Left ventricle myocardium inferior (tissue), 1 donor: Measurements from ENCODE around the gene NTSR1. TPM values are rescaled to one million over a fixed set of nuclear protein-coding genes. Genes with fewer than 3 reads are reported as not detected.

ENCODE experiments used
- DNase-seq: peaks from one replicate; pipeline ENCODE4 v3.0.0-alpha.2; 2020
- H3K27ac ChIP-seq: fragments of 200-600 bp; replicated peaks from 2 replicates; pipeline ENCODE4 v1.8.0; 2021
- H3K27me3 ChIP-seq: fragments of 200-600 bp; 2 replicates; pipeline ENCODE4 v1.8.0; 2021; ENCODE audit warnings: low read depth
- H3K36me3 ChIP-seq: fragments of 200-600 bp; 2 replicates; pipeline ENCODE4 v1.8.0; 2021
- H3K4me1 ChIP-seq: fragments of 200-600 bp; 2 replicates; pipeline ENCODE4 v1.8.0; 2021
- H3K4me3 ChIP-seq: fragments of 200-600 bp; 2 replicates; pipeline ENCODE4 v1.8.0; 2021; ENCODE audit warnings: mild to moderate bottlenecking, moderate library complexity
- H3K9me3 ChIP-seq: fragments of 200-600 bp; replicated peaks from 2 replicates; pipeline ENCODE4 v1.8.0; 2021
- intact Hi-C: fragments of 100-400 bp; cut with micrococcal nuclease; formaldehyde crosslinking; loops from one replicate; pipeline ENCODE4 v1.11.0; 2022
- total RNA-seq: library from RNA; stranded (reverse); fragmentation: NEBNext Ultra II Directional; extraction: Animal tissue kit (Norgen Biotek cat#: 25700); gene quantifications from one replicate; pipeline ENCODE4 v1.2.1, GENCODE V29; 2021
- TF ChIP-seq, protein P1 (sequence below): fragments of 200-600 bp; IDR thresholded peaks from 2 replicates; pipeline ENCODE4 v1.8.0; 2021; ENCODE audit warnings: antibody characterized with exemption, mild to moderate bottlenecking, borderline replicate concordance
- donor health status: DM: no; HTN: yes; CAD: no; lungs with severe emphysema.

Gene NTSR1
- total RNA-seq, 1 donor from 2014 or later, result not detected

DNA sequence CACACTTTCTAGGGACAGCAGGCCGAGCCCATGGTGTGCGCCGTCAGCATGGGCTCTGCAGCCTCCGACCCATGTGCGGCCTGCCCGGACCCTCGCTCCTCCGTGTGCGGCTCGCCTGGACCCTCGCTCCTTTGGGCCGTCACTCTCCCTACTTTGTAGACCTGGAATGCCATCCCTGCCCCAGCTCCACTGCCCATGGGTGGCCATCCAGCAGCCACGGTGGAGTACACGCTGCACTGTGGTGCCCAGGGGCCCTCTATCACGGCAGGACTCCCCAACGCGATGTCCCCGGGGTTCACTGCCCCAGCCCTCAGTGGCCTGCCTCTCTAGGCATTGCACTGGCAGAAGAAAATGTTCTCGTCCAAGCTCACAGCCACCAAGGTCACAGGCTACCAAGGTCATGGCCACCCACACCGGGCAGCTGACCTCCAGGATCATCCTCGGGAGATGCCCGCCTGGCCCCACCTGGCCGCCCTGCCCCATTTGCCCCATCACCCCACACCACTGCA is 63.5 kb downstream of the NTSR1 start:
- Histone ChIP-seq H3K27me3 (peaks cover 59% of the 10 kb centered on the region), H3K4me3 (no peak overlapping the region), H3K36me3 (no peaks in the 10 kb centered on the region), H3K4me1 (peaks cover 14% of the 10 kb centered on the region), H3K9me3 (no peaks in the 10 kb centered on the region), H3K27ac (no peak overlapping the region)
- intact Hi-C loops, result no loop called here
- DNase-seq, result no peak
- TF ChIP-seq, protein P1, sequence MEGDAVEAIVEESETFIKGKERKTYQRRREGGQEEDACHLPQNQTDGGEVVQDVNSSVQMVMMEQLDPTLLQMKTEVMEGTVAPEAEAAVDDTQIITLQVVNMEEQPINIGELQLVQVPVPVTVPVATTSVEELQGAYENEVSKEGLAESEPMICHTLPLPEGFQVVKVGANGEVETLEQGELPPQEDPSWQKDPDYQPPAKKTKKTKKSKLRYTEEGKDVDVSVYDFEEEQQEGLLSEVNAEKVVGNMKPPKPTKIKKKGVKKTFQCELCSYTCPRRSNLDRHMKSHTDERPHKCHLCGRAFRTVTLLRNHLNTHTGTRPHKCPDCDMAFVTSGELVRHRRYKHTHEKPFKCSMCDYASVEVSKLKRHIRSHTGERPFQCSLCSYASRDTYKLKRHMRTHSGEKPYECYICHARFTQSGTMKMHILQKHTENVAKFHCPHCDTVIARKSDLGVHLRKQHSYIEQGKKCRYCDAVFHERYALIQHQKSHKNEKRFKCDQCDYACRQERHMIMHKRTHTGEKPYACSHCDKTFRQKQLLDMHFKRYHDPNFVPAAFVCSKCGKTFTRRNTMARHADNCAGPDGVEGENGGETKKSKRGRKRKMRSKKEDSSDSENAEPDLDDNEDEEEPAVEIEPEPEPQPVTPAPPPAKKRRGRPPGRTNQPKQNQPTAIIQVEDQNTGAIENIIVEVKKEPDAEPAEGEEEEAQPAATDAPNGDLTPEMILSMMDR, result no peak

GRCh38 chr20:62772619-62772989 is 64.0 kb downstream of the NTSR1 start:
- intact Hi-C loops, result no loop called here
- Histone ChIP-seq H3K27me3 (peaks cover 62% of the 10 kb centered on the region), H3K4me3 (no peak overlapping the region), H3K9me3 (no peaks in the 10 kb centered on the region), H3K27ac (no peak overlapping the region), H3K4me1 (peaks cover 14% of the 10 kb centered on the region), H3K36me3 (no peaks in the 10 kb centered on the region)
- DNase-seq, result no peak
- TF ChIP-seq, protein P1, result no peak

GRCh38 chr20:62772990-62773844 is 64.6 kb downstream of the NTSR1 start:
- DNase-seq, result no peak
- H3K9me3 ChIP-seq, result no peaks in the 10 kb centered on the region
- TF ChIP-seq, protein P1, result no peak
- H3K27ac ChIP-seq, result no peak overlapping the region
- peaks cover 14% of the 10 kb centered on the region for H3K4me1 ChIP-seq
- intact Hi-C loops, result no loop called here
- H3K36me3 ChIP-seq, result no peaks in the 10 kb centered on the region
- H3K4me3 ChIP-seq, result no peak overlapping the region
- H3K27me3 ChIP-seq, result peaks cover 58% of the 10 kb centered on the region

GRCh38 chr20:62773845-62774714 is 65.4 kb downstream of the NTSR1 start:
- Histone ChIP-seq H3K36me3 (no peaks in the 10 kb centered on the region), H3K27ac (no peak overlapping the region), H3K4me1 (peaks cover 5% of the 10 kb centered on the region), H3K9me3 (no peaks in the 10 kb centered on the region), H3K4me3 (no peak overlapping the region), H3K27me3 (peaks cover 62% of the 10 kb centered on the region)
- intact Hi-C loops, result no loop called here
- DNase-seq, result no peak
- TF ChIP-seq, protein P1, result no peak

DNA sequence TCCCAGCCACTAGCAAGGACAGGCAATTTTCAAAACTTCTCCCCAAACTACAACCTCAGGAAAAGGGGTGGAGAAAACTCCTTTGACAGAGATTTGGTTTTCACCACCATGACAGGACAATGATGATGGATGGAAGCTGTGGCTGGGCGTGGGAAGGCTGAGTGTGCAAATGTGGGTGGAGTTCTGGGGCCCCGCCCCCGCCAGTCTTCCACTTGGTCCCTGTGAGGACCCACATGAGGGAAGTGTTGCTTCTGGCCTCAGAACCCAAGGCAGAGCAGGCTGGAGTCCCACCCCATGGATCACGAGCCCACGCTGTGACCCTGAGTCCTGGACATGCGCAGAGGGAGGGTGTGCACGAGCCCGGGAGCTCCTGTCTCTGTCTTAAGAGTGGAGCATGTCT is 66.1 kb downstream of the NTSR1 start:
- TF ChIP-seq, protein P1, result no peak
- Histone ChIP-seq H3K4me3 (no peak overlapping the region), H3K4me1 (peaks cover 4% of the 10 kb centered on the region), H3K36me3 (no peaks in the 10 kb centered on the region), H3K27me3 (peaks cover 66% of the 10 kb centered on the region), H3K27ac (no peak overlapping the region), H3K9me3 (no peaks in the 10 kb centered on the region)
- intact Hi-C loops, result no loop called here
- no peak for DNase-seq
